ENCODE data around the gene RARRES2.
"Not testable (repeated sequence)": the region's sequence is repeated elsewhere in the genome, so short reads cannot be mapped to it uniquely, and the experiment has no call there.

RARRES2 gene

GRCh38 chr7:150308575-150308974 is 32.9 kb downstream of the RARRES2 start:
- TF ChIP-seq ZFP3 (CRISPR knock-in tag; IDR thresholded peaks at IDR 0.05) (no peak), PPARA (CRISPR knock-in tag; IDR thresholded peaks at IDR 0.05; ENCODE audit: borderline replicate concordance) (no peak), ISL1 (CRISPR knock-in tag; IDR thresholded peaks at IDR 0.05) (no peak), ZNF70 (CRISPR knock-in tag; IDR thresholded peaks at IDR 0.05) (no peak), GLIS3 (CRISPR knock-in tag; IDR thresholded peaks at IDR 0.05) (no peak), SNAI2 (CRISPR knock-in tag; IDR thresholded peaks at IDR 0.05) (no peak), POU6F1 (CRISPR knock-in tag; IDR thresholded peaks at IDR 0.05; ENCODE audit: borderline replicate concordance, low read depth) (no peak), ZC3H10 (CRISPR knock-in tag; IDR thresholded peaks at IDR 0.05) (no peak), ZNF8 (CRISPR knock-in tag; IDR thresholded peaks at IDR 0.05) (no peak)
- ATAC-seq, result no peak

GRCh38 chr7:150307904-150308303 is 33.5 kb downstream of the RARRES2 start:
- no peak for ATAC-seq
- TF ChIP-seq TSHZ2 (CRISPR knock-in tag; IDR thresholded peaks at IDR 0.05) (no peak), TOX (CRISPR knock-in tag; IDR thresholded peaks at IDR 0.05; ENCODE audit: borderline replicate concordance) (no peak), RARB (CRISPR knock-in tag; IDR thresholded peaks at IDR 0.05) (no peak), OSR1 (CRISPR knock-in tag; IDR thresholded peaks at IDR 0.05) (no peak), ZFP30 (CRISPR knock-in tag; IDR thresholded peaks at IDR 0.05) (no peak), PATZ1 (CRISPR knock-in tag; IDR thresholded peaks at IDR 0.05; ENCODE audit: borderline replicate concordance) (no peak), CSRNP3 (CRISPR knock-in tag; IDR thresholded peaks at IDR 0.05) (no peak), ZC3H10 (CRISPR knock-in tag; IDR thresholded peaks at IDR 0.05) (no peak), TCF4 (CRISPR knock-in tag; IDR thresholded peaks at IDR 0.05; ENCODE audit: borderline replicate concordance) (no peak), ESRRG (CRISPR knock-in tag; IDR thresholded peaks at IDR 0.05) (no peak), ZFP3 (CRISPR knock-in tag; IDR thresholded peaks at IDR 0.05) (no peak), CREB5 (CRISPR knock-in tag; IDR thresholded peaks at IDR 0.05; ENCODE audit: low read depth) (no peak)

- no peak for ATAC-seq
- TF ChIP-seq CREB5 (CRISPR knock-in tag; IDR thresholded peaks at IDR 0.05; ENCODE audit: low read depth) (no peak), ZNF565 (CRISPR knock-in tag; conservative IDR thresholded peaks at IDR 0.05; ENCODE audit: low read depth) (no peak), SNAI2 (CRISPR knock-in tag; IDR thresholded peaks at IDR 0.05) (no peak), OSR1 (CRISPR knock-in tag; IDR thresholded peaks at IDR 0.05) (no peak), BACH2 (CRISPR knock-in tag; IDR thresholded peaks at IDR 0.05; ENCODE audit: borderline replicate concordance) (no peak), ZC3H10 (CRISPR knock-in tag; IDR thresholded peaks at IDR 0.05) (no peak), ZNF70 (CRISPR knock-in tag; IDR thresholded peaks at IDR 0.05) (no peak)
Observed at GRCh38 chr7:150307129-150307528, 34.3 kb downstream of the RARRES2 start.

GRCh38 chr7:150306377-150306776 is 35.1 kb downstream of the RARRES2 start:
- not testable (repeated sequence) for ATAC-seq

GRCh38 chr7:150305903-150306284 is 35.5 kb downstream of the RARRES2 start:
- not testable (repeated sequence) for ATAC-seq

GRCh38 chr7:150305259-150305902 is 36.0 kb downstream of the RARRES2 start:
- not testable (repeated sequence) for ATAC-seq

- not testable (repeated sequence) for ATAC-seq
Observed at GRCh38 chr7:150304499-150305258, 36.8 kb downstream of the RARRES2 start.

Data from SK-N-SH treated with all-trans-retinoic acid at 6 μM for 48 hours (cell line).